Adrenal gland (tissue), 12 donors: Measurements from ENCODE around the gene TARDBP. TPM values are rescaled to one million over a fixed set of nuclear protein-coding genes. Genes with fewer than 3 reads are reported as not detected.
A peak's percentile ranks its signal among the peaks of the same experiment; 100 is the strongest.
"Not testable (repeated sequence)": the region's sequence is repeated elsewhere in the genome, so short reads cannot be mapped to it uniquely, and the experiment has no call there.

Experiments
- DNase-seq, 7 donors: peaks; one replicate each; pipeline ENCODE4 v3.0.0-alpha.2; 2019 to 2020
- H3K27ac ChIP-seq, 5 donors: fragments of 200-600 bp; sonication (generic) in 4 of 5; 1 replicate in 3 of 5; 2 replicates in 2 of 5; pipeline versions ENCODE4 v1.5.1 to v1.8.0; 2016 to 2020; ENCODE audit warnings: mild to moderate bottlenecking in 1 of 5
- H3K27me3 ChIP-seq: fragments of 200-600 bp; 2 replicates; pipeline ENCODE4 v1.8.0; 2021
- H3K36me3 ChIP-seq, 2 donors: fragments of 200-600 bp; replicated peaks in 1 of 2; 1 replicate in 1 of 2; 2 replicates in 1 of 2; pipeline versions ENCODE4 v1.5.1 to v1.8.0; 2018 to 2022
- H3K4me1 ChIP-seq, 2 donors: fragments of 200-600 bp; replicated peaks in 1 of 2; 1 replicate in 1 of 2; 2 replicates in 1 of 2; pipeline versions ENCODE4 v1.5.1 to v1.8.0; 2018 to 2021
- H3K4me3 ChIP-seq, 4 donors: fragments of 200-600 bp; sonication (generic) in 3 of 4; one replicate each; pipeline ENCODE4 v1.5.1; 2016 to 2018
- H3K9me3 ChIP-seq, 3 donors: fragments of 200-600 bp; sonication (generic) in 1 of 3; replicated peaks in 1 of 3; 1 replicate in 2 of 3; 2 replicates in 1 of 3; pipeline versions ENCODE4 v1.5.1 to v1.8.0; 2016 to 2021
- POLR2A ChIP-seq, 2 donors: fragments of 450-650 bp; IDR thresholded peaks; one replicate each; pipeline ENCODE4 v1.6.1; 2017; ENCODE audit warnings: antibody characterized with exemption in 2 of 2, mild to moderate bottlenecking in 2 of 2, moderate library complexity in 1 of 2
- WGBS, 4 donors: extraction: QIAGEN DNeasy Blood & Tissue Kit in 2 of 4; methylation state at CpG; one replicate each; pipeline versions ENCODE4 v1.1.5 to v1.1.7; 2013 to 2017; 5-methylcytosine and 5-hydroxymethylcytosine counted together
- intact Hi-C, 2 donors: fragments of 100-400 bp; cut with DNase I; formaldehyde crosslinking; loops; one replicate each; pipeline versions ENCODE4 v1.14.1 to v1.15.0; 2022 to 2023
- polyA plus RNA-seq, 3 donors: library from polyadenylated mRNA; stranded (reverse); fragments of 200-250 nt in 2 of 3; fragments of 350-450 nt in 1 of 3; fragmentation: Illumina TruSeq in 1 of 3; extraction: RNeasy Lipid Tissue Mini Kit (QIAGEN cat#74804) in 1 of 3; gene quantifications; one replicate each; pipeline ENCODE4 v1.2.3, GENCODE V29; 2013 to 2014
- total RNA-seq, 9 donors: library from RNA; depleted of rRNA in 4 of 9; stranded (reverse); fragments of >200 nt in 4 of 9; fragments of 120-200 nt in 1 of 9; fragmentation: NEBNext Ultra II Directional in 1 of 9; extraction: Animal tissue kit (Norgen Biotek cat#: 25700) in 1 of 9; gene quantifications; one replicate each; pipeline versions ENCODE4 v1.1.0 to v1.2.4, GENCODE V29; 2013 to 2023
- TF ChIP-seq, protein P1 (sequence below), 6 experiments: fragments of 450-650 bp in 4 of 6; fragments of 200-600 bp in 2 of 6; sonication (generic) in 1 of 6; IDR thresholded peaks; 1 replicate in 5 of 6; 2 replicates in 1 of 6; pipeline versions ENCODE4 v1.5.1 to v1.8.0; 2016 to 2021; ENCODE audit warnings: antibody characterized with exemption in 6 of 6, mild to moderate bottlenecking in 2 of 6, moderate library complexity in 1 of 6
- donor health status: healthy with polysubstance abuse.
- donor health status: Bipolar disorder and iron deficiency.
- donor health status: DM: yes; HTN: yes; CAD: no.
- donor health status: DM: no; HTN: no; CAD: no.
- donor health status: DM: no; HTN: no; CAD: no.
- donor health status: DM: yes; HTN: yes; CAD: no.

TARDBP gene
- total and polyA plus RNA-seq, 12 donors, result 45.1 to 324 (median 111) TPM

DNA sequence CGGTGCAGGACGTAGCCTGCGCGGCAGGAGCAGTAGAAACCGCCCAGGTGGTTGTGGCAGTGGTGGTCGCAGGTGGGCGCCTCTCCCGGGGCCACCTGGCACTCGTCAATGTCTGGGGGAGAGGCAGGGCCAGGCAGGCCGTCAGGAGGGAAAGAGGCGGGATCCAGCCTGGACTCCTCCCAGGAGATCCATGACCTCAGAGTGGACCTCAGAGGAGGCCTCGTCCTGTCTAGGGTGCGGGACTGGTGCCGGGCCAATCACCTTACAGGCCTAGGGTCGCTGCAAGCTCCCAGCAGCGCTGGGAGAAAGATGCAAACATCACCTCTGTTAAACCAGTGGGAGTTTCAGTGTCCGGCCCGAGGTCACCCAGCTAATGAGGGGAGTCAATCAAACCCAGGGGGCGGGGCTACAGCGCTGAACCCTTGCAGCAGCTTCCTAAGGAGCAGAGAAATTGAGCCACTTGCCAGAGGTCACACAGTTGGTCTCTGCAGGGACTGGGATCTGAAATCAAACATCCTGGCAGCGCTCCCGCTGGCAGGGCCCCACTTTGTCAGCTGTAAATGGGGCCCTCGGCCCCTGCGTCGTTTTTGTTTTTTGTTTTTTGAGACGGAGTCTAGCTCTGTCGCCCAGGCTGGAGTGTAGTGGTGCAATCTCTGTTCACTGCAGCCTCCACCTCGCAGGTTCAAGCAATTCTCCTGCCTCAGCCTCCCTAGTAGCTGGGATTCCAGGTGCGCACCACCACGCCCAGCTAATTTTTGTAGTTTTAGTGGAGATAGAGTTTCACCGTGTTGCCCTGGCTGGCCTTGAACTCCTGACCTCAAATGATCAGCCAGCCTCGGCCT is 33.2 kb downstream of the TARDBP start:
- intact Hi-C loops, result loop anchor here in 1 of 2 donors (10.0 kb wide), 1 partner anchor 599 kb away; no protein-coding TSS in a partner anchor
- 68 to 72% (median 70%) methylated on average over 29 to 32 of the region's 32 CpGs for WGBS, 4 donors
- H3K4me3 ChIP-seq, result no peak overlapping the region
- no peaks in the 10 kb centered on the region for H3K27me3 ChIP-seq
- H3K9me3 ChIP-seq, result no peaks in the 10 kb centered on the region
- no peak for TF ChIP-seq POLR2A (IDR thresholded peaks at IDR 0.05)
- TF ChIP-seq, protein P1, sequence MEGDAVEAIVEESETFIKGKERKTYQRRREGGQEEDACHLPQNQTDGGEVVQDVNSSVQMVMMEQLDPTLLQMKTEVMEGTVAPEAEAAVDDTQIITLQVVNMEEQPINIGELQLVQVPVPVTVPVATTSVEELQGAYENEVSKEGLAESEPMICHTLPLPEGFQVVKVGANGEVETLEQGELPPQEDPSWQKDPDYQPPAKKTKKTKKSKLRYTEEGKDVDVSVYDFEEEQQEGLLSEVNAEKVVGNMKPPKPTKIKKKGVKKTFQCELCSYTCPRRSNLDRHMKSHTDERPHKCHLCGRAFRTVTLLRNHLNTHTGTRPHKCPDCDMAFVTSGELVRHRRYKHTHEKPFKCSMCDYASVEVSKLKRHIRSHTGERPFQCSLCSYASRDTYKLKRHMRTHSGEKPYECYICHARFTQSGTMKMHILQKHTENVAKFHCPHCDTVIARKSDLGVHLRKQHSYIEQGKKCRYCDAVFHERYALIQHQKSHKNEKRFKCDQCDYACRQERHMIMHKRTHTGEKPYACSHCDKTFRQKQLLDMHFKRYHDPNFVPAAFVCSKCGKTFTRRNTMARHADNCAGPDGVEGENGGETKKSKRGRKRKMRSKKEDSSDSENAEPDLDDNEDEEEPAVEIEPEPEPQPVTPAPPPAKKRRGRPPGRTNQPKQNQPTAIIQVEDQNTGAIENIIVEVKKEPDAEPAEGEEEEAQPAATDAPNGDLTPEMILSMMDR (IDR thresholded peaks at IDR 0.05), result no peak
- DNase-seq, result peak in 1 of 7 donors; percentile 40
- no peaks in the 10 kb centered on the region for H3K4me1 ChIP-seq
- H3K36me3 ChIP-seq, result no peaks in the 10 kb centered on the region
- H3K27ac ChIP-seq, result no peak overlapping the region

DNA sequence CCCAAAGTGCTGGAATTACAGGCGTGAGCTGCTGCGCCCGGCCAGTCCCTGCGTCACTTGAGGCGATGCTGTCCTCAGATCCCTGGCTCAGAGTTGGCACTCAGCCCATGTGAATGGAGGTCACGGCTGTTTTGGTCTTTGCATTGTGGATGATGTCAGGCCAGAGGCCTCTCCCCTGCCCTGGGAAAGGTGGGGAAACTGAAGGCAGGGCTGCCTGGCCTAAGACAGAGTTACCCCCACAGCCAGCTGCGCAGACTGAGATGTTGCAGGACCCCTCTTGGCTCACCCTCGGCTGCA is 33.8 kb downstream of the TARDBP start:
- intact Hi-C loops, result loop anchor here in 1 of 2 donors (10.0 kb wide), 1 partner anchor 599 kb away; no protein-coding TSS in a partner anchor
- WGBS, 4 donors, result 61 to 75% (median 70%) methylated on average over 6 to 8 of the region's 8 CpGs
- no peak overlapping the region for H3K27ac ChIP-seq
- TF ChIP-seq, protein P1 (IDR thresholded peaks at IDR 0.05), result no peak
- TF ChIP-seq POLR2A (IDR thresholded peaks at IDR 0.05), result no peak
- no peaks in the 10 kb centered on the region for H3K9me3 ChIP-seq
- no peak overlapping the region for H3K4me3 ChIP-seq
- DNase-seq, result peak in 6 of 7 donors; percentile 49 to 81 (median 59)
- H3K27me3 ChIP-seq, result no peaks in the 10 kb centered on the region
- no peaks in the 10 kb centered on the region for H3K4me1 ChIP-seq
- no peaks in the 10 kb centered on the region for H3K36me3 ChIP-seq

DNA sequence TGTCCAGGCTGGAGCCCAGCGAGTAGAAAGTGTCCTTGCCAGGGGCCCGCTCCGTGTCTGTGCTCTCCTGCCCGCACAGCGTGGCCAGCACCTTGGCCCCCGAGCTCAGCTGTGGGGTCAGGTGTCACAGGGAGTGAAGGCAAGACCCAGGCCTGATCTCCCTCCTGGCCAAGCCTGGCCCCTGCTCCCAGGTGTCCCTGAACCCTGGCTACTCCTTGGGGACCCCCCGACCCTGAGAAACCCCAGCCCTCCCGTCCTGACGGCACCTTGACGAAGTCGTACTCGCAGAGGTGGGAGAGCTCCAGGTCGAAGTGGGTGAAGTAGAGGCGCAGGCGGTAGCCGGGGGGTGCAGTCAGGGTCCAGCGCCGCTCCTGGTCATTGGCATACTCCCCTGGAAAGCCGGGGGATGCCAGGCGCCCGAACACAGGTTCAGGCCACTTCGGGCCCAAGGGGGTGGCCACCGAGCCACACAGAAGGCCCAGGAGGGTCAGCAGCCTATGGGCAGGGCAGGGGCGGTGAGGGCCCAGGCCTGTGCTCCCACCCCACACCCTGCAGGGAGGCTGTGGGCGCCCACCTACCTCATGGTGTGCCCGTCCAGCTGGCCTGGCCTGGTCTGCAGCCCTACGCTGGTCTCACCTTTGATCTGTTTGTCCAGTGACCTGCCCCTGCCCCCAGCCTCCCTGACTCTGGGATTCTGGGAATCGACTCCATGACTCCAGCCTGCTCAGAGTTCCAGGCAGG is 34.3 kb downstream of the TARDBP start, which contains the start of gene MASP2:
Gene MASP2 (minus strand): TSS at position 615 of the 741 bp plus-strand sequence. CDS start 32 bp downstream, at position 583.
- TF ChIP-seq, protein P1 (IDR thresholded peaks at IDR 0.05), result no peak
- TF ChIP-seq POLR2A (IDR thresholded peaks at IDR 0.05), result no peak
- Histone ChIP-seq H3K9me3 (no peaks in the 10 kb centered on the region), H3K4me3 (no peak within 1 kb of the TSS), H3K36me3 (no peaks in the 10 kb centered on the region), H3K4me1 (no peaks in the 10 kb centered on the region), H3K27ac (no peak within 1 kb of the TSS), H3K27me3 (no peaks in the 10 kb centered on the region)
- intact Hi-C loops, result loop anchor here in 1 of 2 donors (10.0 kb wide), 1 partner anchor 598 kb away; no protein-coding TSS in a partner anchor
- WGBS, 4 donors, result 87 to 93% (median 90%) methylated on average over 4 to 28 of the region's 28 CpGs
- DNase-seq, result no peak

DNA sequence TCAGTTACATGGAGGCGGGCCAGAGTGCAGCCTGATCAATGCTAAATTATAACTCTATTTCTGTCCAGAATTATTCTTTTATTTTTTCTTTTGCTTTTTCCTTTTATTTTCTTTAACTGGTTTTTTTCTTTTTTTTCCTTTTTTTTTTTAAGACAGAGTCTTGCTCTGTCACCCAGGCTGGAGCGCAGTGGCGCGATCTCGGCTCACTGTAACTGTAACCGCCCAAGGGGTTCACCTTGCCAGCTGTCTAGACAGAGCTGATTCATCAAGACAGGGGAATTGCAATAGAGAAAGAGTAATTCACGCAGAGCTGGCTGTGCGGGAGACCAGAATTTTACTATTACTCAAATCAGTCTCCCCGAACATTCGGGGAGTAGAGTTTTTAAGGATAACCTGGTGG is 38.7 kb downstream of the TARDBP start:
- H3K4me3 ChIP-seq, H3K9me3 ChIP-seq, H3K27me3 ChIP-seq, H3K4me1 ChIP-seq, DNase-seq, intact Hi-C loops, H3K27ac ChIP-seq: not testable (repeated sequence)
- WGBS, 4 donors, result 86 to 89% (median 87%) methylated on average over 10 of the region's 10 CpGs
- peaks cover 0 to 13% of the 10 kb centered on the region in 2 donors for H3K36me3 ChIP-seq
